Natural killer cell (primary cell): Measurements from ENCODE around the gene TMEM80. TPM values are rescaled to one million over a fixed set of nuclear protein-coding genes. Genes with fewer than 3 reads are reported as not detected.

Source experiments
- ATAC-seq, 3 donors: fragments of 150-1000 bp in 2 of 3; fragments of 200-7000 bp in 1 of 3; cut with Tn5 transposase; 1 replicate in 1 of 3; 2 replicates in 2 of 3; pipeline ENCODE4 v1.10.0; 2021; ENCODE audit warnings: mild to moderate bottlenecking in 2 of 3, moderate library complexity in 2 of 3
- DNase-seq, 2 donors: peaks; one replicate each; pipeline versions ENCODE4 v3.0.0 to v3.0.0-alpha.2; 2013 to 2021; ENCODE audit warnings: mixed read lengths in 1 of 2
- H3K27ac ChIP-seq: one replicate; pipeline ENCODE4 v1.5.1; 2013; ENCODE audit warnings: mild to moderate bottlenecking, low read length
- H3K27me3 ChIP-seq: one replicate; pipeline ENCODE4 v1.6.1; 2013; ENCODE audit warnings: low read length; ENCODE audit not compliant: control insufficient read depth, insufficient read depth
- H3K36me3 ChIP-seq: one replicate; pipeline ENCODE4 v1.6.1; 2013; ENCODE audit warnings: low read length; ENCODE audit not compliant: control insufficient read depth, insufficient read depth
- H3K4me1 ChIP-seq: one replicate; pipeline ENCODE4 v1.6.1; 2013; ENCODE audit warnings: low read length; ENCODE audit not compliant: control insufficient read depth, insufficient read depth
- H3K4me3 ChIP-seq: one replicate; pipeline ENCODE4 v1.5.1; 2013; ENCODE audit warnings: low read length
- H3K9me3 ChIP-seq: one replicate; pipeline ENCODE4 v1.6.1; 2013; ENCODE audit warnings: low read length; ENCODE audit not compliant: control insufficient read depth, insufficient read depth
- H3K27ac Mint-ChIP-seq, 2 donors: one replicate each; pipeline ENCODE4 v1.8.0; 2022; ENCODE audit warnings: mild to moderate bottlenecking in 2 of 2, mixed read lengths in 2 of 2, moderate library complexity in 1 of 2
- H3K27me3 Mint-ChIP-seq, 2 donors: one replicate each; pipeline ENCODE4 v1.8.0; 2022; ENCODE audit warnings: low read depth in 2 of 2, mixed read lengths in 2 of 2
- H3K36me3 Mint-ChIP-seq: one replicate; pipeline ENCODE4 v1.8.0; 2022; ENCODE audit warnings: mixed read lengths
- H3K4me1 Mint-ChIP-seq, 2 donors: one replicate each; pipeline ENCODE4 v1.8.0; 2022; ENCODE audit warnings: mixed read lengths in 2 of 2
- H3K4me3 Mint-ChIP-seq: one replicate; pipeline ENCODE4 v1.8.0; 2022; ENCODE audit warnings: mild to moderate bottlenecking, moderate library complexity, mixed read lengths
- H3K9me3 Mint-ChIP-seq, 2 donors: one replicate each; pipeline ENCODE4 v1.8.0; 2022; ENCODE audit warnings: mixed read lengths in 2 of 2
- CTCF ChIP-seq: fragments of 200-600 bp; IDR thresholded peaks from one replicate; pipeline ENCODE4 v1.8.0; 2022; ENCODE audit warnings: antibody characterized with exemption
- WGBS: methylation state at CpG from one replicate; pipeline ENCODE4 v1.1.7; 2013; ENCODE audit warnings: missing lambda C conversion rate; ENCODE audit not compliant: insufficient coverage; 5-methylcytosine and 5-hydroxymethylcytosine counted together
- intact Hi-C: fragments of 100-400 bp; cut with micrococcal nuclease; formaldehyde crosslinking; loops from one replicate; pipeline ENCODE4 v1.14.2; 2022
- total RNA-seq, 4 donors: library from RNA; stranded (reverse); fragments of 120-200 nt in 1 of 4; gene quantifications; one replicate each; pipeline versions ENCODE4 v1.2.3 to v1.2.4, GENCODE V29; 2013 to 2022

Gene TMEM80
- total RNA-seq, 3 donors from 2014 or later (not counting 1 experiment from before 2014, with no cell fraction given), result 17.8 to 42.1 (median 33.0) TPM

GRCh38 chr11:723120-723883, 27.7 kb downstream of the TMEM80 start:
- peak overlapping the region; percentile 87 for H3K4me3 Mint-ChIP-seq
- 67% methylated on average over 6 of the region's 8 CpGs for WGBS
- H3K27me3 Mint-ChIP-seq, result peaks cover 7 to 26% of the 10 kb centered on the region in 2 donors
- TF ChIP-seq CTCF, result peak; percentile 68
- Histone ChIP-seq H3K9me3 (no peaks in the 10 kb centered on the region), H3K27me3 (peaks cover 21% of the 10 kb centered on the region), H3K4me3 (no peak overlapping the region), H3K4me1 (peaks cover 52% of the 10 kb centered on the region), H3K27ac (no peak overlapping the region), H3K36me3 (no peaks in the 10 kb centered on the region)
- ATAC-seq (peak; percentile 55 to 64 (median 61)), DNase-seq (peak; percentile 54 to 83)
- no peaks in the 10 kb centered on the region for H3K36me3 Mint-ChIP-seq
- H3K9me3 Mint-ChIP-seq, result no peaks in the 10 kb centered on the region
- peak overlapping the region in 1 of 2 donors; percentile 70 for H3K27ac Mint-ChIP-seq
- peaks cover 6 to 21% of the 10 kb centered on the region in 2 donors for H3K4me1 Mint-ChIP-seq
- intact Hi-C loops, result loop anchor here (1.0 to 10.0 kb wide), 4 partner anchors 27 to 168 kb away; partner anchors contain the start of gene IRF7

GRCh38 chr11:724049-724777, 28.6 kb downstream of the TMEM80 start:
- H3K9me3 Mint-ChIP-seq, result no peaks in the 10 kb centered on the region
- no peaks in the 10 kb centered on the region for H3K36me3 ChIP-seq
- no peak overlapping the region for H3K4me3 Mint-ChIP-seq
- H3K36me3 Mint-ChIP-seq, result no peaks in the 10 kb centered on the region
- H3K4me1 ChIP-seq, result peaks cover 54% of the 10 kb centered on the region
- DNase-seq, result peak in 1 of 2 donors; percentile 11
- no peak for TF ChIP-seq CTCF
- 82% methylated on average over 19 of the region's 19 CpGs for WGBS
- H3K27me3 ChIP-seq, result peaks cover 21% of the 10 kb centered on the region
- H3K4me3 ChIP-seq, result no peak overlapping the region
- peaks cover 7 to 24% of the 10 kb centered on the region in 2 donors for H3K27me3 Mint-ChIP-seq
- peaks cover 6 to 21% of the 10 kb centered on the region in 2 donors for H3K4me1 Mint-ChIP-seq
- H3K27ac ChIP-seq, result no peak overlapping the region
- intact Hi-C loops, result loop anchor here (10.0 kb wide), 2 partner anchors 69 to 109 kb away; partner anchors contain the start of gene IRF7
- no peaks in the 10 kb centered on the region for H3K9me3 ChIP-seq
- H3K27ac Mint-ChIP-seq, result no peak overlapping the region
- no peak for ATAC-seq

- H3K27me3 Mint-ChIP-seq, result peaks cover 7 to 17% of the 10 kb centered on the region in 2 donors
Observed at GRCh38 chr11:724778-725386, 29.3 kb downstream of the TMEM80 start.

More at GRCh38 chr11:724778-725386, 29.3 kb downstream of the TMEM80 start:
- Mint-ChIP-seq H3K4me3 (peak overlapping the region; percentile 42), H3K27ac (peak overlapping the region in 1 of 2 donors; percentile 42), H3K36me3 (no peaks in the 10 kb centered on the region), H3K4me1 (peaks cover 6 to 21% of the 10 kb centered on the region in 2 donors), H3K9me3 (no peaks in the 10 kb centered on the region)
- H3K36me3 ChIP-seq, result no peaks in the 10 kb centered on the region
- H3K27ac ChIP-seq, result no peak overlapping the region
- H3K4me3 ChIP-seq, result no peak overlapping the region
- no peak for ATAC-seq
- peaks cover 20% of the 10 kb centered on the region for H3K27me3 ChIP-seq
- 83% methylated on average over 12 of the region's 18 CpGs for WGBS
- no peaks in the 10 kb centered on the region for H3K9me3 ChIP-seq
- intact Hi-C loops, result loop anchor here (10.0 kb wide), 2 partner anchors 70 to 110 kb away; partner anchors contain the start of gene IRF7
- peak in 1 of 2 donors; percentile 9 for DNase-seq
- H3K4me1 ChIP-seq, result peaks cover 54% of the 10 kb centered on the region
- TF ChIP-seq CTCF, result no peak
